Body of pancreas (tissue), 4 donors: Measurements from ENCODE around the gene C1orf116.

Experiments
- POLR2A ChIP-seq, 3 donors: fragments of 450-650 bp; IDR thresholded peaks; one replicate each; pipeline ENCODE4 v1.6.1; 2016; ENCODE audit warnings: antibody characterized with exemption in 3 of 3, mild to moderate bottlenecking in 2 of 3
- TF ChIP-seq, protein P1 (sequence below), 7 experiments: fragments of 450-650 bp in 4 of 7; fragments of 200-600 bp in 3 of 7; sonication (generic) in 3 of 7; IDR thresholded peaks; one replicate each; pipeline ENCODE4 v1.5.1; 2016 to 2019; ENCODE audit warnings: antibody characterized with exemption in 7 of 7

DNA sequence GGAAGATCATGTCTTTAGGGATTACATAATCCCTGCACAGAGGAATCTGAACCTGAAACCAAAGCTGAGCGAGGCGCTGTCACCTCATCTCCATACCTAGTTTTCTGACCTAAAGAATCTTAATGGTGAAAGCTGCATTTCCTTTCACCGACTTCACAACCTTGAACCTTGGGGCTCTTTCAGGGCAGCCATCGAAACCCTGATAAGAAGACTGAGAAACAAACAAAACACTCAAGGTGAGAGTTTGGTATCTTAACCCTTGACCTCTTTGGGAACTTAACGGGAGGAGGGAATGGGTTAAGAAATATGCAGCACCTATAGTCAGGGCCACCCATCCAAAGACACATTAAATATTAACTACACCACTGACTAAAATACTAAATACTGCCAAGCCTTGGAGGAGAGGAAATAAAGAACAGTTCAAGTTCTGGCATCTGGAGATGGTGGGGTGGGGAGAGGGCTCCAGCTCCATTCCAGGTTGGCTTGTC is 2.0 kb downstream of the C1orf116 start:
- TF ChIP-seq, protein P1, sequence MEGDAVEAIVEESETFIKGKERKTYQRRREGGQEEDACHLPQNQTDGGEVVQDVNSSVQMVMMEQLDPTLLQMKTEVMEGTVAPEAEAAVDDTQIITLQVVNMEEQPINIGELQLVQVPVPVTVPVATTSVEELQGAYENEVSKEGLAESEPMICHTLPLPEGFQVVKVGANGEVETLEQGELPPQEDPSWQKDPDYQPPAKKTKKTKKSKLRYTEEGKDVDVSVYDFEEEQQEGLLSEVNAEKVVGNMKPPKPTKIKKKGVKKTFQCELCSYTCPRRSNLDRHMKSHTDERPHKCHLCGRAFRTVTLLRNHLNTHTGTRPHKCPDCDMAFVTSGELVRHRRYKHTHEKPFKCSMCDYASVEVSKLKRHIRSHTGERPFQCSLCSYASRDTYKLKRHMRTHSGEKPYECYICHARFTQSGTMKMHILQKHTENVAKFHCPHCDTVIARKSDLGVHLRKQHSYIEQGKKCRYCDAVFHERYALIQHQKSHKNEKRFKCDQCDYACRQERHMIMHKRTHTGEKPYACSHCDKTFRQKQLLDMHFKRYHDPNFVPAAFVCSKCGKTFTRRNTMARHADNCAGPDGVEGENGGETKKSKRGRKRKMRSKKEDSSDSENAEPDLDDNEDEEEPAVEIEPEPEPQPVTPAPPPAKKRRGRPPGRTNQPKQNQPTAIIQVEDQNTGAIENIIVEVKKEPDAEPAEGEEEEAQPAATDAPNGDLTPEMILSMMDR (IDR thresholded peaks at IDR 0.05): no peak
- TF ChIP-seq POLR2A (IDR thresholded peaks at IDR 0.05): peak in 2 of 3 donors; percentile 28 to 33
